ENCODE data around the gene DDX25.

Gene DDX25

DNA sequence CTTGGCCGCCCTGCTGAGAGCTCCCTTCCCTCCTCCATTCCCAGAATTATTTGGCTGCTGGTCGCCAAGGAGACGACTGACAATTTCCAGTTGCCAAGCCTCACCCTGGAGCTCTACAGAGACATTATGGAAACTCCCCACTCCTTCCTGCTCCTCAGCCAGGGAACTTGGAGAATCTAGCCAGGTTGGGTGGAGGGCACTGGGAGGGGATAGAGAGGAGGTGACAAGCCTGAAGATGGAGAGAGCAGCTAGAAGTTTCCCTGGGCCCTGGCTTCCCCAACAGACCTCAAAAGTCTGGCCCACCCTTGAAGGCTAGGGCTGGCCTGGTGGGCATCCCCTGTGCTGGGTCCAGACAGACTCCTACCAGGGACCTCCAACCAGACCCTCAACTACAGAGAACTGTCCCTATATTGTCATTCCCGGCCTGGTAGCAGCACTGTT, 34.8 kb downstream of the DDX25 start:
- DNase-seq = no peak

- no peak for DNase-seq
These were observed 35.8 kb downstream of the DDX25 start for GRCh38 chr11:125940145-125940544.

DNA sequence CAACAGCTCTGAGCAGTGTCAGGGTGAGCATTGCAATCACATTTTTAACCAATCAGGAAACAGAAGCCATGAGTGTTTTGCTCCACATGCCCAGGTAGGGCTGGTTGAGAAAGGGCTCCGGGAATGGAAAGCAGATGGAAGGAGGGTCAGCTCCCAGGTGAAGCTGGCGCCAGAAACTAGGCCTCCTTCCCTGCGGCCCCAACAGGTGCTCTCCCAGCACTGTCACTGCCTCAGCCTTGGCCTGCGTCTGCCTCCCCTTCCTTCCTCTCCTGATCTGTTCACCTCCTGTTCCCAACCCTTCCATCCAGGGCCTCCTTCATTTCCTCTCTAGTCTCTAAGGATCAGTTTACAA, 36.9 kb downstream of the DDX25 start:
- DNase-seq = no peak

DNA sequence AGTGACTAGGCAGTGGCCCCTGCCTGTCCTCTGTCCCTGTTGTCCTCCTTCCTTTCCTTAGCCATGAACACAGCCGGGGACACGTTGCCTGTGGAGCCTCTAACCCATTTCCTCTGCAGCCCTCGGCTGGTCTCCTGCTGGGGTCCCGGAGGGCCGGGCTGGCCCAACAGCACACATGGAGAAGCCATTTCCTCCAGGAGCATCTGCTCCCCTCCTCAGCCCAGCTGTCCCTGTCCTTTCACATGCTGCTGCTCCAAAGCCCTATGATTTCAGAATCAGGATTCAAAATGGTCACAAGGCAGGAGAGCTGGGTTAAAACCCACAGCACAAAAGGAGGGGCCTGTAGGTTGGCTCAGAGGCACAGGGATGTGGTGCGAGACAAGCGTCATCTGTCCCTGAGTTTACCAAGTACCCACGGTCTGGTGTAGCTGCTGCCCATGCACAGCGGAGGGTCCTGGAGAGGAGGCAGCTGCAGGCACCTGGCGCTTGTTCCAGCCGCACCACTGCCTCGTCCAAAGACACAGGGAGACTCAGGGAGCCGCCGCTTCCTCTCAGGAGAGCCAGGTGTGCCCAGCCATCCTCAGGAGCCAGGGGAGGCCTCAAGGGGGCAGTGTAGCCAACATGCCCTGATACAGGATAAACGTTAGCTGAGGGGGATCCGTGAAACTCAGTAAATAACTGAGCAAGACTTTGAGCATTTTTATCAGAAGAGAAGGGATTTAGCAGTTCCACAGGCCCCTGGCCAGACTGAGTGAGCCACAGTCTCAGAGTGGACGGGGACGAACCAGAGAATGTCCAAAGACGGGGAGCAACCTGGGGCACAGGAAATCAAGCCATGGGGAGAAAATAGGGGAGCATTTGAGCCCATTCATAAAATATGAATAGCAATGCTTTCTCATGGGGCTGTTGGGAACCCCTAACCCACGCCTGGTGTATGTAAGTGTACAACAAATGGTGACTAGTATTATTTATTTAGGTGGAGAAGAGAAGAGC, 37.6 kb downstream of the DDX25 start:
- DNase-seq = peak; percentile 27

DNA sequence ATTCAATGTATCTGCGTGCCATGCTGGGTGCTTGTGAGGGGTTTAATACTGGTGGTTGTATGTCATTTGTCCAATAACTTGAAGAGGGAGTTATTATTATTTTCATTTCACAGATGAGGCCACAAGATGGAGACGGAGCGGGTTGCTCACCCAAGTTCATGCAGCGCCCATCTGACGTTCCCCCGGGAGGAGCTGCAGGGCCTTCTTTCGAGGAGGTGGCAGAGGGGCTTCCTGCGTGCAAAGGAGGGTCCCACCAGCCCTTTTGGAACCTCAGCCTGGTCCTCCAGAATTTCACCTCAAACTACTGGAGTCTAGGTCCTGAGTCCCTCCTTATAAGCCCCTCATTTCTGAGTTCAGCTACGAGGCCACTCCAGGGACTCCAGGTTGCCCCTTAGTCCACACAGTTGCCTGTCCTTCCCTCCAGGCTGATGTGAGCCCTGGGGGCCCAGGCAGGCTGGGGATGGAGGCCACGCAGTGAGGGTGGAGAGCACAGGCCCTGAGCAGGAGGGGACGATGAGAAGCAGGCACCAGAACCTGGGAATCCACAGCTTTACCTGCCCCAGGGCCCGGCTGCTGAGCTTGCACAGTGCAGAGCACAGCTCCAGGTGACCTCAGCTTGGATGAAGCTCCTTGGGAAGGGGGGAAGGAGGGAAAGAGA, 38.6 kb downstream of the DDX25 start:
- DNase-seq = no peak

- DNase-seq = no peak
These were observed 39.5 kb downstream of the DDX25 start for GRCh38 chr11:125943661-125944349.

GRCh38 chr11:125944350-125945010, 40.2 kb downstream of the DDX25 start:
- no peak for DNase-seq

GRCh38 chr11:125945011-125945796, 40.9 kb downstream of the DDX25 start:
- DNase-seq = no peak

DNA sequence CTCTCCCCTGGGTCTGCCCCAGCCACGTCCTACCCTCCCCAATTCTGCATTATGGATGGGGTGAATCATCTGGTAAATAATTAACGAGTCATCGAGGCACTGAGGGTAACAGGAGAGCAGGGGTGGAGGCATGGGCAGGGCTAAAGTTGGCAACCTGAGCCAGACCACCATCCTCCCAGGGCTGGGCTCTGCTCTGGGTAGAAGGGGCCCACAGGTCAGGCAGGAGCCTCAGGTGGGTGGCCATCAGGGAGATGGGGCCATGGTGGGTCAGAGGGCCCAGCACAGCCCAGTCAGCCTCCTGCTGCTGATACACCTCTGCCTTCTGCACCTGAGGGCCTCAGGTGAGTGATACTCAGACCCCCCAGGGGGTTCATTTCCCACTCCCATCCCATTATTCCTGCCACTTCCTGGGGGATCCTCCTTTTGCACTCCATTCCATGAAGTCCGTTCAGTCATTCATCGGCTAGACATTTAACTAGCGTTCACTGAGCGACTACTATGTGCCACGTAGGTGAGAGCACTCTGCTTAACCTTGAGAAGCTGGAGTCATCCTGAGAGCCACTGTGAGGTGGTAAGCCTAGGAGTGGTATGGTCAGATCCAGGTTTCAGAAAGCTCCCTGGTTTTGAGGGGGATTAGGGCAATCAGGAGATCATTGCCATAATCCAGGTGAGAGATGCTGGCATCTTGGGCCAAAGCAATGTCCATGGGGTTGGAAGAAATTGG, 41.7 kb downstream of the DDX25 start, which contains the start of gene VSIG10L2:
VSIG10L2 (plus strand) TSS at position 248 of the 724 bp plus-strand sequence; CDS start at position 260, 12 bp downstream.
- DNase-seq = no peak

GRCh38 chr11:125946712-125947418, 42.6 kb downstream of the DDX25 start:
- DNase-seq = no peak

DNA sequence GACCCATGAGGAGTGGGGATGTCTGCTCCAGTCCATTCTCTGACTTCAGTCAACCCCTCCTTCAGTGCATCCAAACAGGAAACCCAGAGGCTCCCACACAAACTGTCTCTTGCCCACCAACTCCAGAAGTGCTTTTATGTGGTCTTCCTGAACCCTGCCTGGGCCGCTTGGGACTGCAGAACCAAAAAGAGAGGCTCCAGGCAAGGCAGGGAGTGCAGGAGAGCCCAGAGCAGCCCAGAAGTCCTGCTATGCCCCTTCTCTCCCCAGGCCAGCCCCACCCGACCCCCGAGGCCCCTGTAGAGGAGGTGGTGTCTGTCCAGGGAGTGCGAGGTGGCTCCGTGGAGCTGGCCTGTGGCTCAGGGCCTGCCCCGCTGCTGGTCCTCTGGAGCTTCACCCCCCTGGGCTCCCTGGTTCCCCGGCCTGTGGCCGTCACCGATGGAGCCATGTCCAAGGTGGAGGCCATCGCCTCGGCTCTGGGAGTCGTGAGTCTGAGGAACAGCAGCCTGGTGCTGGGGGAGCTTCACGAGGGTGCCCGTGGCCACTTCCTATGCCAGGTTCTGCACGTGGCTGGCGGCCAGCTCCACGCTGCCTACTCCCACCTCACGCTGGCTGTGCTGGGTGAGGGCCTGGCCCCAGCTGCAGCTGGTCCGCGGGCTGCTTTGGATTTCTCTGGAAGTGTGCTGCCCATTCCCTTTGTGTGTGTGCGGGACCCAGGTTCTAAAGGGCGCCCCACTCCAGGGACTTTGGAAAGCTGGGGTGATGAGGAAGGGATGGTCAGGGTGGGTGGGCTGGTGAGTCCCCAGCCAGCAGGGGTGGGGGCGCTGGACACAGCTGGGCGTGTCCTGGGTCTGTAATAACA, 43.3 kb downstream of the DDX25 start:
- no peak for DNase-seq

GRCh38 chr11:125948278-125949051, 44.2 kb downstream of the DDX25 start:
- no peak for DNase-seq

- no peak for DNase-seq
These were observed 45.2 kb downstream of the DDX25 start for GRCh38 chr11:125949271-125950177.

DNA sequence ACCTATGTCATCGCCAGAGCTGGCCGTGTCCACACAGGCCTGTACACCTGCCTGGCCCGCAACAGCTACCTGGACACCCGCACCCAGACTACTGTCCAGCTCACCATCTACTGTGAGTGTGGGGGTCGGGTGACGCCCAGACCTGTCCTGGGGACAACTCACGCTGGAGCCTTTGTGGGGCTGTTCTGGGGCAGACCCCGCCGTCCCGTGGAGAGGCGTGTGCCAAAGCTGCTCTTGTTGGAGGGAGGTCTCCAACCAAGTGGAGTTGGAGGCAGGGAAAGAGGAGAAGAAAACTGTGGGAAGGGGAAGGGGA, 45.8 kb downstream of the DDX25 start:
- DNase-seq = no peak

DNA sequence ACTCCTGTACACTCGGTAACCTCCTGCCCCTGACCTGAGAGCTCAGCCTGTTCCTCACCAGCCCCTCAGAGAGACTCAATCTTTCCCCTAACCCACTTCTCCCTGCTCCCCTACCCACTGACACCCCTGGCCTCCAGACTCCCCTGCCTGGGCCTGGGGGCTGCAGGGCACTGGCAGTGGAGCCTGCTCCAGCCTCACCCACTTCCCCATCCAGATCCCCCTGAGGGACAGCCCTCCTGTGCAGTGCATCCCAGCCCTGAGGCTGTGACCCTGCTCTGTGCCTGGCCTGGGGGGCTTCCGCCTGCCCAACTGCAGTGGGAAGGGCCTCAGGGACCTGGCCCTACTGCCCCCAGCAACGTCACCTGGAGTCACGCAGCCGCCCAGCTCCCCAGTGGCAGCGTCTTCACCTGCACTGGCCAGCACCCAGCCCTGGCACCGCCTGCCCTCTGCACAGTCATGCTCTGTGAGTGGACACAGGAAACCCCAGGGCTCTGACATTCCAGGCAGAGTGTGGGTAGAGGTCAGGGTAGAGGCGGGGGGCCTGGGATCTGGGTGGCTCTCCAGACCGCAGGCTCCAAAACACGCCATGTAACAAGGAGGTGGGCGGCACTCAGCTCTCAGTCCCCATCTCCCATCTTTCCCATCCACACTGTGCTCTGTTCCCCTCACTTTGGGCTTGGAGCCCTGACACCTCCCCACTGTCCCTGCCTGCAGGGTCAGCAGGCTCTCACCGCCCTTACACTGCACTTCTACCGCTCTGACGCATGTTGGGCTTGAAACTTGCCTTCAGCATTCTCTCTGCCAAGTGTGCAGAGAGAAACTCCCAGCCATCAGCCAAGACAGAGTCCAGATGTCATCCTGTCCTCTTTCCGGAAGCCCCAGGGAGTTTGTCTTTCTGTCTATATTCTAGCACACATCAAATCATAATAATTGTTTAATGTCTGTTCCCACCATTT, 46.7 kb downstream of the DDX25 start:
- no peak for DNase-seq

- DNase-seq = no peak
These were observed 47.4 kb downstream of the DDX25 start for GRCh38 chr11:125951731-125952130.

- DNase-seq = no peak
These were observed 48.3 kb downstream of the DDX25 start for GRCh38 chr11:125952559-125952958.

Measured in CD4-positive, alpha-beta T cell treated with Interleukin-10 for 1 hour (primary cell).